H1 (cell line): Measurements from ENCODE around the gene METTL21A.
"Not testable (repeated sequence)": the region's sequence is repeated elsewhere in the genome, so short reads cannot be mapped to it uniquely, and the experiment has no call there.

Experiments used
- CHD2 ChIP-seq: IDR thresholded peaks from 2 replicates; pipeline ENCODE4 v1.6.1; 2012; ENCODE audit warnings: low read length, improper control_type of control experiment
- CTCF ChIP-seq, 3 experiments: IDR thresholded peaks; 1 replicate in 2 of 3; 2 replicates in 1 of 3; pipeline versions ENCODE4 v1.5.1 to v1.6.1; 2011; ENCODE audit warnings: low read length in 3 of 3, mild to moderate bottlenecking in 3 of 3, inconsistent platforms in 2 of 3, low read depth in 1 of 3, moderate library complexity in 1 of 3; ENCODE audit not compliant: insufficient read depth in 1 of 3; ENCODE audit errors: control extremely low read depth in 1 of 3
- POLR2AphosphoS5 ChIP-seq: IDR thresholded peaks from 2 replicates; pipeline ENCODE4 v1.6.1; 2011; ENCODE audit warnings: low read depth, low read length
- TAF1 ChIP-seq: IDR thresholded peaks from 2 replicates; pipeline ENCODE4 v1.6.1; 2011; ENCODE audit warnings: mild to moderate bottlenecking, low read depth, low read length

GRCh38 chr2:207646582-207646981 is 21.4 kb upstream of the METTL21A start:
- TF ChIP-seq TAF1; CTCF (IDR thresholded peaks at IDR 0.05; ENCODE audit: control extremely low read depth in 1 of 3, insufficient read depth in 1 of 3, low read depth in 1 of 3, low read length in 3 of 3); CHD2; POLR2AphosphoS5: not testable (repeated sequence)
